H1 (cell line): ENCODE measurements around the gene TRIM32. TPM values are rescaled to one million over a fixed set of nuclear protein-coding genes. Genes with fewer than 3 reads are reported as not detected.

ENCODE experiments used
- CTCF ChIA-PET: fragments of 300-600 bp; sonication (Branson Sonifier 250); formaldehyde crosslinking; loops from one replicate; lab custom pipeline; 2021; ENCODE audit not compliant: partially characterized antibody; lab: Charles Lee
- POLR2A ChIA-PET: fragments of 300-600 bp; sonication (Branson Sonifier 250); formaldehyde crosslinking; loops from one replicate; lab custom pipeline; 2021; ENCODE audit warnings: inconsistent platforms; ENCODE audit not compliant: partially characterized antibody; lab: Charles Lee
- DNase-seq, 2 experiments: peaks; one replicate each; pipeline versions ENCODE4 v3.0.0 to v3.0.0-alpha.2; 2010 to 2022; ENCODE audit warnings: low spot score in 2 of 2, low read depth in 1 of 2, mixed read lengths in 1 of 2
- FAIRE-seq: peaks from 2 replicates; lab custom pipeline; 2011; peaks lifted over from hg19 to GRCh38; lab: Jason Lieb, UNC
- H2AFZ ChIP-seq: 2 replicates; pipeline ENCODE4 v1.8.1; 2012; ENCODE audit warnings: low read length, inconsistent platforms
- H2AK5ac ChIP-seq: 2 replicates; pipeline ENCODE4 v1.6.1; 2013; ENCODE audit warnings: low read depth, low read length
- H2BK120ac ChIP-seq: replicated peaks from 2 replicates; pipeline ENCODE3; 2013; ENCODE audit warnings: low read depth, low read length, inconsistent platforms
- H2BK12ac ChIP-seq: 2 replicates; pipeline ENCODE4 v1.6.1; 2013; ENCODE audit warnings: low read depth, low read length
- H2BK15ac ChIP-seq: 2 replicates; pipeline ENCODE4 v1.6.1; 2013; ENCODE audit warnings: low read length
- H2BK20ac ChIP-seq: 2 replicates; pipeline ENCODE4 v1.6.1; 2013; ENCODE audit warnings: low read length
- H2BK5ac ChIP-seq: 2 replicates; pipeline ENCODE4 v1.6.1; 2013; ENCODE audit warnings: low read depth, low read length
- H3K14ac ChIP-seq: 2 replicates; pipeline ENCODE4 v1.6.1; 2013; ENCODE audit warnings: inconsistent platforms; ENCODE audit not compliant: insufficient read length
- H3K18ac ChIP-seq: 2 replicates; pipeline ENCODE4 v1.6.1; 2013; ENCODE audit warnings: low read length; ENCODE audit errors: extremely low read depth
- H3K23ac ChIP-seq: 2 replicates; pipeline ENCODE4 v1.6.1; 2013; ENCODE audit warnings: inconsistent platforms; ENCODE audit not compliant: insufficient read length
- H3K23me2 ChIP-seq: 2 replicates; pipeline ENCODE4 v1.6.1; 2013; ENCODE audit warnings: low read depth, low read length
- H3K27ac ChIP-seq: 2 replicates; pipeline ENCODE4 v1.6.1; 2011; ENCODE audit warnings: low read depth, low read length, inconsistent platforms
- H3K27me3 ChIP-seq, 4 experiments: replicated peaks in 1 of 4; 1 replicate in 1 of 4; 2 replicates in 3 of 4; pipeline versions ENCODE4 v1.6.1 to v1.8.1; 2011 to 2013; ENCODE audit warnings: low read length in 3 of 4, mild to moderate bottlenecking in 3 of 4, inconsistent platforms in 2 of 4, mixed read lengths in 2 of 4, moderate library complexity in 1 of 4; ENCODE audit not compliant: control insufficient read depth in 3 of 4, insufficient read depth in 3 of 4; ENCODE audit errors: extremely low read depth in 1 of 4
- H3K36me3 ChIP-seq, 4 experiments: 2 replicates each; pipeline versions ENCODE4 v1.6.1 to v1.8.1; 2011 to 2013; ENCODE audit warnings: mild to moderate bottlenecking in 4 of 4, low read length in 3 of 4, moderate library complexity in 2 of 4, control low read depth in 1 of 4, inconsistent platforms in 1 of 4; ENCODE audit not compliant: insufficient read depth in 4 of 4, control insufficient read depth in 2 of 4
- H3K4ac ChIP-seq: replicated peaks from 2 replicates; pipeline ENCODE3; 2013; ENCODE audit warnings: low read length, low read depth, mixed read lengths, inconsistent platforms; ENCODE audit not compliant: insufficient read length
- H3K4me1 ChIP-seq, 4 experiments: replicated peaks in 1 of 4; 1 replicate in 1 of 4; 2 replicates in 3 of 4; pipeline versions ENCODE4 v1.6.1 to v1.8.1; 2011 to 2013; ENCODE audit warnings: low read length in 3 of 4, inconsistent platforms in 2 of 4, mixed read lengths in 1 of 4; ENCODE audit not compliant: insufficient read depth in 4 of 4, control insufficient read depth in 3 of 4
- H3K4me2 ChIP-seq, 2 experiments: 2 replicates each; pipeline versions ENCODE4 v1.6.1 to v1.8.1; 2011 to 2013; ENCODE audit warnings: low read depth in 2 of 2, low read length in 2 of 2, control low read depth in 1 of 2, inconsistent platforms in 1 of 2, mild to moderate bottlenecking in 1 of 2; ENCODE audit not compliant: insufficient read depth in 1 of 2
- H3K4me3 ChIP-seq, 4 experiments: fragments of 200-600, 300-600 bp in 1 of 4; sonication (generic), shearing (Covaris generic), sonication (Bioruptor Twin) in 1 of 4; 2 replicates each; pipeline versions ENCODE4 v1.5.1 to v1.8.1; 2011 to 2016; ENCODE audit warnings: low read length in 4 of 4, low read depth in 3 of 4, control low read depth in 2 of 4, inconsistent platforms in 2 of 4, mild to moderate bottlenecking in 2 of 4, mixed read lengths in 1 of 4, moderate library complexity in 1 of 4; ENCODE audit not compliant: insufficient read depth in 2 of 4; ENCODE audit errors: extremely low read depth in 1 of 4
- H3K56ac ChIP-seq: replicated peaks from 2 replicates; pipeline ENCODE3; 2013; ENCODE audit warnings: low read depth, mild to moderate bottlenecking, mixed read lengths, low read length, inconsistent platforms; ENCODE audit not compliant: insufficient read length
- H3K79me1 ChIP-seq: 2 replicates; pipeline ENCODE4 v1.6.1; 2013; ENCODE audit warnings: low read depth, low read length, control low read depth
- H3K79me2 ChIP-seq, 2 experiments: 2 replicates each; pipeline versions ENCODE4 v1.6.1 to v1.8.1; 2012 to 2013; ENCODE audit warnings: low read length in 2 of 2, mild to moderate bottlenecking in 2 of 2, inconsistent platforms in 1 of 2; ENCODE audit not compliant: insufficient read depth in 2 of 2, control insufficient read depth in 1 of 2
- H3K9ac ChIP-seq, 4 experiments: replicated peaks in 1 of 4; 1 replicate in 1 of 4; 2 replicates in 3 of 4; pipeline versions ENCODE4 v1.6.1 to v1.8.1; 2011 to 2013; ENCODE audit warnings: low read depth in 3 of 4, low read length in 3 of 4, control low read depth in 2 of 4, mild to moderate bottlenecking in 2 of 4, moderate library complexity in 2 of 4, inconsistent platforms in 1 of 4; ENCODE audit errors: extremely low read depth in 1 of 4
- H3K9me3 ChIP-seq, 2 experiments: 2 replicates each; pipeline versions ENCODE4 v1.6.1 to v1.8.1; 2012 to 2013; ENCODE audit warnings: mild to moderate bottlenecking in 2 of 2, moderate library complexity in 2 of 2, control low read depth in 1 of 2, inconsistent platforms in 1 of 2, low read depth in 1 of 2, low read length in 1 of 2, mixed read lengths in 1 of 2; ENCODE audit not compliant: insufficient read depth in 2 of 2
- H4K20me1 ChIP-seq, 2 experiments: replicated peaks in 1 of 2; 2 replicates each; pipeline versions ENCODE3 to v1.8.1; 2011 to 2013; ENCODE audit warnings: inconsistent platforms in 2 of 2, low read length in 2 of 2, mild to moderate bottlenecking in 1 of 2; ENCODE audit not compliant: insufficient read depth in 2 of 2, control insufficient read depth in 1 of 2
- H4K5ac ChIP-seq: 2 replicates; pipeline ENCODE4 v1.6.1; 2013; ENCODE audit warnings: low read length, low read depth, mixed read lengths, inconsistent platforms; ENCODE audit not compliant: insufficient read length
- H4K8ac ChIP-seq: 2 replicates; pipeline ENCODE4 v1.8.0; 2013; ENCODE audit warnings: mild to moderate bottlenecking, moderate library complexity, low read length, inconsistent platforms; ENCODE audit not compliant: insufficient read depth; ENCODE audit errors: extremely low read depth
- H4K91ac ChIP-seq: replicated peaks from 2 replicates; pipeline ENCODE3; 2013; ENCODE audit warnings: low read length, mixed read lengths, inconsistent platforms; ENCODE audit not compliant: insufficient read length
- BCL11A ChIP-seq, 2 experiments: IDR thresholded peaks; one replicate each; pipeline ENCODE4 v1.6.1; 2011; ENCODE audit warnings: low read depth in 2 of 2, low read length in 2 of 2, mild to moderate bottlenecking in 2 of 2
- CEBPB ChIP-seq: IDR thresholded peaks from 2 replicates; pipeline ENCODE4 v1.6.1; 2012; ENCODE audit warnings: low read depth, low read length
- HDAC2 ChIP-seq, 2 experiments: fragments of 300-600 bp in 1 of 2; sonication (generic) in 1 of 2; IDR thresholded peaks; 2 replicates each; pipeline ENCODE4 v1.6.1; 2011 to 2012; ENCODE audit warnings: low read depth in 2 of 2, low read length in 2 of 2, mild to moderate bottlenecking in 2 of 2, moderate library complexity in 2 of 2, borderline replicate concordance in 1 of 2, inconsistent platforms in 1 of 2
- JUN ChIP-seq: IDR thresholded peaks from 2 replicates; pipeline ENCODE4 v1.6.1; 2011; ENCODE audit warnings: low read depth, mild to moderate bottlenecking, improper control_type of control experiment, low read length
- KDM1A ChIP-seq: fragments of 200-600, 300-600 bp; sonication (generic); IDR thresholded peaks from 2 replicates; pipeline ENCODE4 v1.7.1; 2016; ENCODE audit warnings: mild to moderate bottlenecking, low read length, borderline replicate concordance
- KDM5A ChIP-seq: fragments of 200-600 bp; IDR thresholded peaks from 2 replicates; pipeline ENCODE4 v1.7.1; 2012; ENCODE audit warnings: mild to moderate bottlenecking, low read length, inconsistent platforms, mixed read lengths
- POLR2AphosphoS5 ChIP-seq: IDR thresholded peaks from 2 replicates; pipeline ENCODE4 v1.6.1; 2011; ENCODE audit warnings: low read depth, low read length
- SP2 ChIP-seq: IDR thresholded peaks from 2 replicates; pipeline ENCODE4 v1.6.1; 2012; ENCODE audit warnings: mild to moderate bottlenecking, low read length, inconsistent platforms
- TBP ChIP-seq: IDR thresholded peaks from 2 replicates; pipeline ENCODE4 v1.6.1; 2011; ENCODE audit warnings: low read depth, low read length, improper control_type of control experiment
- WGBS, 2 experiments: shearing (Covaris generic) in 1 of 2; methylation state at CpG; one replicate each; pipeline versions ENCODE4 v1.1.6 to v1.1.7; 2013 to 2015; ENCODE audit warnings: low lambda C conversion rate in 2 of 2, mixed read lengths in 2 of 2, inconsistent platforms in 1 of 2, low coverage in 1 of 2, missing lambda C conversion rate in 1 of 2; ENCODE audit not compliant: insufficient replicate concordance in 2 of 2, insufficient coverage in 1 of 2, insufficient read length in 1 of 2; ENCODE audit errors: extremely low coverage in 1 of 2, missing lambda C conversion rate in 1 of 2; 5-methylcytosine and 5-hydroxymethylcytosine counted together
- polyA plus RNA-seq, 7 experiments: library from polyadenylated mRNA; depleted of rRNA in 3 of 7; stranded (reverse) in 5 of 7; unstranded in 2 of 7; fragments of >200 nt in 5 of 7; fragments of 200-250 nt in 2 of 7; gene quantifications; 1 replicate in 5 of 7; 2 replicates in 1 of 7; 4 replicates in 1 of 7; pipeline versions ENCODE4 v1.2.1 to v1.2.3, GENCODE V29; 2011 to 2013; ENCODE audit warnings: missing spikeins in 2 of 7, mixed read lengths in 2 of 7
- total RNA-seq: library from RNA; stranded (reverse); fragmentation: NEBNext Ultra II Directional; extraction: Animal tissue kit (Norgen Biotek cat#: 25700); gene quantifications from 2 replicates; pipeline ENCODE4 v1.2.1, GENCODE V29; 2021
- TF ChIP-seq, protein P1 (sequence below): IDR thresholded peaks from 2 replicates; pipeline ENCODE4 v1.6.1; 2011; ENCODE audit warnings: low read depth, mild to moderate bottlenecking, low read length; ENCODE audit not compliant: insufficient read depth
- TF ChIP-seq, protein P2 (sequence below): IDR thresholded peaks from 2 replicates; pipeline ENCODE4 v1.6.1; 2012; ENCODE audit warnings: inconsistent platforms
- TF ChIP-seq, protein P3 (sequence below): IDR thresholded peaks from 2 replicates; pipeline ENCODE4 v1.6.1; 2012; ENCODE audit warnings: inconsistent platforms

Gene TRIM32
- total and polyA plus RNA-seq, 2 of the 8 experiments (the other 6 are each of a cell fraction or from before 2014, with no cell fraction given) = 10.5 to 17.3 TPM

DNA sequence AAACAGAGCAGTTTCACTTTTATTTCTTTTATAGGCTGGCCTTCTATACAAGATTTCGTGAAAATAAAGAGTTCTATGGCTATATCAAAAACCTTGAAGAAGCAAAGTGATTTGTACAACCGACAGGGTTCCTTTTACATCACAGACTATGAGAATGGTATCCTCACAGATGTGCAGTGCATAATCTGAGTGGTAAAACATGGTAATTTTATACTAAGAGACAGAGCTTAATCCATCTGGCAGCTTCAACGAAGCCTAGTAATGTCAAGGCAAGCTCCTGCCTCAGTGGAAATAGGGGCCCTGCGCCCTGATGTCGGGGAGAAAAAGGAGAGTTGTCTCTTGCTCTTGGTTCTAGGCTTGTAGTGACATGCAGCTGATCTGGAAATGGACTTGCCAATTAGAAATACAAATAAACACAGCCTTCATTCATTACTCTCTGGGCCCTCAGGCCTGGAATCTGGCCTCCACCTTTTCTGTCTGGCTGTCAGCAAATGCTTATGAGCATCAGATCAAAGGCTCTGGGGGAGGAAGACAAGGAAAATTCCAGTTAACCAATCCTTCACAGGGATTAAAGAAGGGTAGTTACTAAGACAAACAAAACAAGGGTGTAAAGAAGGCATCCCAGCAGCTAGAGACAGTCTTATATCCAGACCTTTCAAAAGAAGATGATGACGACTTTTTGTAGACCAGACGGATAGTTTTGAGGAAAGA is 33.6 kb upstream of the TRIM32 start:
- no peak overlapping the region for H3K9ac ChIP-seq
- no peak overlapping the region for H2BK5ac ChIP-seq
- no peaks in the 10 kb centered on the region for H3K9me3 ChIP-seq
- H3K4ac ChIP-seq = no peak overlapping the region
- H3K4me2 ChIP-seq = no peak overlapping the region
- ChIA-PET CTCF (interaction anchor here (1.6 kb wide), 1 partner anchor 10 kb away, joined by 4 read pairs; no protein-coding TSS in a partner anchor), POLR2A (no interaction called here)
- no peaks in the 10 kb centered on the region for H3K23me2 ChIP-seq
- H2BK20ac ChIP-seq = no peak overlapping the region
- no peak overlapping the region for H3K14ac ChIP-seq
- H3K18ac ChIP-seq = no peak overlapping the region
- no peak overlapping the region for H2AK5ac ChIP-seq
- DNase-seq = no peak
- no peaks in the 10 kb centered on the region for H3K79me1 ChIP-seq
- no peaks in the 10 kb centered on the region for H4K20me1 ChIP-seq
- no peak overlapping the region for H4K8ac ChIP-seq
- no peak overlapping the region for H4K91ac ChIP-seq
- peaks cover 0 to 6% (median 0%) of the 10 kb centered on the region in 4 experiments; a peak in 1 of 7 replicates for H3K4me1 ChIP-seq
- no peak overlapping the region for H3K27ac ChIP-seq
- H2AFZ ChIP-seq = no peak overlapping the region
- no peak overlapping the region for H3K56ac ChIP-seq
- FAIRE-seq = no peak
- no peaks in the 10 kb centered on the region for H3K27me3 ChIP-seq
- 91% methylated on average over 7 of the region's 7 CpGs; no CpG with 5 or more reads in 1 of the 2 experiments for WGBS, 2 experiments
- no peak overlapping the region for H2BK120ac ChIP-seq
- no peak overlapping the region for H2BK12ac ChIP-seq
- no peak overlapping the region for H3K4me3 ChIP-seq
- no peaks in the 10 kb centered on the region for H3K79me2 ChIP-seq
- H3K23ac ChIP-seq = no peak overlapping the region
- H2BK15ac ChIP-seq = no peak overlapping the region
- no peak overlapping the region for H4K5ac ChIP-seq
- H3K36me3 ChIP-seq = no peaks in the 10 kb centered on the region
- TF ChIP-seq, protein P1, sequence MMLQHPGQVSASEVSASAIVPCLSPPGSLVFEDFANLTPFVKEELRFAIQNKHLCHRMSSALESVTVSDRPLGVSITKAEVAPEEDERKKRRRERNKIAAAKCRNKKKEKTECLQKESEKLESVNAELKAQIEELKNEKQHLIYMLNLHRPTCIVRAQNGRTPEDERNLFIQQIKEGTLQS = no peak
- TF ChIP-seq TBP = no peak
- TF ChIP-seq, protein P2, sequence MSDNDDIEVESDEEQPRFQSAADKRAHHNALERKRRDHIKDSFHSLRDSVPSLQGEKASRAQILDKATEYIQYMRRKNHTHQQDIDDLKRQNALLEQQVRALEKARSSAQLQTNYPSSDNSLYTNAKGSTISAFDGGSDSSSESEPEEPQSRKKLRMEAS = no peak
- TF ChIP-seq, protein P3, sequence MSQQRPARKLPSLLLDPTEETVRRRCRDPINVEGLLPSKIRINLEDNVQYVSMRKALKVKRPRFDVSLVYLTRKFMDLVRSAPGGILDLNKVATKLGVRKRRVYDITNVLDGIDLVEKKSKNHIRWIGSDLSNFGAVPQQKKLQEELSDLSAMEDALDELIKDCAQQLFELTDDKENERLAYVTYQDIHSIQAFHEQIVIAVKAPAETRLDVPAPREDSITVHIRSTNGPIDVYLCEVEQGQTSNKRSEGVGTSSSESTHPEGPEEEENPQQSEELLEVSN = no peak
- no peak for TF ChIP-seq BCL11A (IDR thresholded peaks at IDR 0.05; ENCODE audit: low read depth in 2 of 2, low read length in 2 of 2)
- no peak for TF ChIP-seq HDAC2 (IDR thresholded peaks at IDR 0.05; ENCODE audit: borderline replicate concordance in 1 of 2, low read depth in 2 of 2, low read length in 2 of 2)
- no peak for TF ChIP-seq JUN
- no peak for TF ChIP-seq KDM5A
- TF ChIP-seq POLR2AphosphoS5 = no peak
- TF ChIP-seq KDM1A = no peak
- TF ChIP-seq CEBPB = no peak
- TF ChIP-seq SP2 = no peak
